WTC11 (cell line): ENCODE measurements around the gene SLC6A2. TPM values are rescaled to one million over a fixed set of nuclear protein-coding genes. Genes with fewer than 3 reads are reported as not detected.

ENCODE experiments used
- ATAC-seq: fragments of 200-7000 bp; cut with Tn5 transposase; 2 replicates; pipeline ENCODE4 v1.10.0; 2021; ENCODE audit warnings: mild to moderate bottlenecking, moderate library complexity
- CTCF ChIA-PET: fragments of 300-600 bp; sonication (Branson Sonifier 250); formaldehyde crosslinking; loops from one replicate; lab custom pipeline; 2021; ENCODE audit warnings: antibody characterized with exemption; lab: Charles Lee
- POLR2A ChIA-PET: fragments of 350-600 bp; sonication (Branson Sonifier 250); formaldehyde crosslinking; loops from one replicate; lab custom pipeline; 2021; ENCODE audit warnings: antibody characterized with exemption; lab: Charles Lee
- DNase-seq: peaks from one replicate; pipeline ENCODE4 v3.0.0; 2021; ENCODE audit warnings: low spot score
- H3K27ac Mint-ChIP-seq: 2 replicates; pipeline ENCODE4 v1.8.0; 2021; ENCODE audit warnings: mixed read lengths
- H3K27me3 Mint-ChIP-seq: 2 replicates; pipeline ENCODE4 v1.8.0; 2021; ENCODE audit warnings: low read depth, mild to moderate bottlenecking, moderate library complexity, mixed read lengths
- H3K36me3 Mint-ChIP-seq: 2 replicates; pipeline ENCODE4 v1.8.0; 2021; ENCODE audit warnings: mixed read lengths
- H3K4me1 Mint-ChIP-seq: 2 replicates; pipeline ENCODE4 v1.8.0; 2022; ENCODE audit warnings: mixed read lengths
- H3K4me3 Mint-ChIP-seq: 2 replicates; pipeline ENCODE4 v1.8.0; 2021; ENCODE audit warnings: mild to moderate bottlenecking, moderate library complexity, mixed read lengths
- H3K9me3 Mint-ChIP-seq: 2 replicates; pipeline ENCODE4 v1.8.0; 2021; ENCODE audit warnings: mixed read lengths
- ATF1 ChIP-seq: sonication (generic); formaldehyde crosslinking; IDR thresholded peaks from 2 replicates; pipeline ENCODE4 v1.8.1; 2023; ENCODE audit warnings: mild to moderate bottlenecking, moderate library complexity, missing genetic modification reagents
- FOXJ3 ChIP-seq: sonication (generic); formaldehyde crosslinking; IDR thresholded peaks from 2 replicates; pipeline ENCODE4 v1.9.0; 2021; ENCODE audit warnings: missing genetic modification reagents, mild to moderate bottlenecking, borderline replicate concordance
- FOXK1 ChIP-seq: sonication (generic); formaldehyde crosslinking; IDR thresholded peaks from 2 replicates; pipeline ENCODE4 v1.8.0; 2022; ENCODE audit warnings: mild to moderate bottlenecking, moderate library complexity, missing genetic modification reagents
- GRHL2 ChIP-seq: fragments of 250-450 bp; sonication (Bioruptor Pico); IDR thresholded peaks from 2 replicates; pipeline ENCODE4 v1.8.0; 2022; ENCODE audit warnings: mild to moderate bottlenecking, moderate library complexity; ENCODE audit not compliant: insufficient replicate concordance, severe bottlenecking
- HMGA2 ChIP-seq: fragments of 250-450 bp; sonication (Bioruptor Pico); IDR thresholded peaks from 2 replicates; pipeline ENCODE4 v1.4.0; 2021; ENCODE audit warnings: mild to moderate bottlenecking, moderate library complexity
- KAT7 ChIP-seq: sonication (generic); formaldehyde crosslinking; IDR thresholded peaks from 2 replicates; pipeline ENCODE4 v1.8.1; 2023; ENCODE audit warnings: missing genetic modification reagents, mild to moderate bottlenecking, borderline replicate concordance
- MYBL2 ChIP-seq: sonication (generic); formaldehyde crosslinking; IDR thresholded peaks from 2 replicates; pipeline ENCODE4 v1.8.1; 2023; ENCODE audit warnings: mild to moderate bottlenecking, moderate library complexity, missing genetic modification reagents
- NFYB ChIP-seq: sonication (generic); formaldehyde crosslinking; conservative IDR thresholded peaks from 2 replicates; pipeline ENCODE4 v1.8.0; 2022; ENCODE audit warnings: low read depth, missing genetic modification reagents
- NR1H2 ChIP-seq: sonication (generic); formaldehyde crosslinking; IDR thresholded peaks from 2 replicates; pipeline ENCODE4 v1.9.0; 2021; ENCODE audit warnings: mild to moderate bottlenecking, moderate library complexity, missing genetic modification reagents
- SMAD4 ChIP-seq: sonication (generic); formaldehyde crosslinking; IDR thresholded peaks from 2 replicates; pipeline ENCODE4 v1.8.0; 2022; ENCODE audit warnings: mild to moderate bottlenecking, missing genetic modification reagents
- TCF7 ChIP-seq: sonication (generic); formaldehyde crosslinking; IDR thresholded peaks from 2 replicates; pipeline ENCODE4 v1.8.0; 2022; ENCODE audit warnings: mild to moderate bottlenecking, low read depth, missing genetic modification reagents, moderate library complexity
- USF1 ChIP-seq: sonication (generic); formaldehyde crosslinking; IDR thresholded peaks from 2 replicates; pipeline ENCODE4 v1.8.0; 2022; ENCODE audit warnings: mild to moderate bottlenecking, missing genetic modification reagents
- USF2 ChIP-seq: sonication (generic); formaldehyde crosslinking; IDR thresholded peaks from 2 replicates; pipeline ENCODE4 v1.8.1; 2023; ENCODE audit warnings: mild to moderate bottlenecking, missing genetic modification reagents, moderate library complexity
- ZBTB43 ChIP-seq: sonication (generic); formaldehyde crosslinking; IDR thresholded peaks from 2 replicates; pipeline ENCODE4 v1.8.1; 2023; ENCODE audit warnings: mild to moderate bottlenecking, missing genetic modification reagents
- ZMAT4 ChIP-seq: fragments of 250-450 bp; sonication (Bioruptor Pico); IDR thresholded peaks from 2 replicates; pipeline ENCODE4 v1.9.0; 2021; ENCODE audit warnings: mild to moderate bottlenecking
- ZNF138 ChIP-seq: sonication (generic); formaldehyde crosslinking; conservative IDR thresholded peaks from 2 replicates; pipeline ENCODE4 v1.8.1; 2022; ENCODE audit warnings: mild to moderate bottlenecking, moderate library complexity, missing genetic modification reagents
- ZNF219 ChIP-seq: sonication (generic); formaldehyde crosslinking; IDR thresholded peaks from 2 replicates; pipeline ENCODE4 v1.8.0; 2023; ENCODE audit warnings: missing genetic modification reagents, mild to moderate bottlenecking, borderline replicate concordance
- ZNF317 ChIP-seq: sonication (generic); formaldehyde crosslinking; IDR thresholded peaks from 2 replicates; pipeline ENCODE4 v1.8.1; 2023; ENCODE audit warnings: low read depth, mild to moderate bottlenecking, moderate library complexity, missing genetic modification reagents, borderline replicate concordance
- ZNF425 ChIP-seq: fragments of 250-450 bp; sonication (Bioruptor Pico); conservative IDR thresholded peaks from 2 replicates; pipeline ENCODE4 v1.9.0; 2021; ENCODE audit warnings: mild to moderate bottlenecking
- ZNF512 ChIP-seq: sonication (generic); formaldehyde crosslinking; IDR thresholded peaks from 2 replicates; pipeline ENCODE4 v1.8.1; 2022; ENCODE audit warnings: missing genetic modification reagents, borderline replicate concordance
- total RNA-seq: library from RNA; stranded (reverse); gene quantifications from 3 replicates; pipeline ENCODE4 v1.2.3, GENCODE V29; 2021

The SLC6A2 gene
- total RNA-seq, 1 experiment from 2014 or later, result 0.20 TPM

- TF ChIP-seq TCF7 (CRISPR knock-in tag) (no peak), NR1H2 (CRISPR knock-in tag) (no peak), ZNF138 (no peak), FOXK1 (CRISPR knock-in tag) (no peak), HMGA2 (CRISPR knock-in tag) (no peak), ZBTB43 (CRISPR knock-in tag) (no peak), GRHL2 (no peak)
- TF ChIP-seq, all 79 proteins: peak for 0
These were observed 31.1 kb upstream of the SLC6A2 start (continued) for GRCh38 chr16:55624696-55625095.

GRCh38 chr16:55625843-55626242, 29.9 kb upstream of the SLC6A2 start:
- Mint-ChIP-seq H3K27ac (no peak overlapping the region), H3K27me3 (peaks cover 3% of the 10 kb centered on the region), H3K36me3 (peaks cover 28% of the 10 kb centered on the region), H3K4me3 (no peak overlapping the region), H3K9me3 (peaks cover 50% of the 10 kb centered on the region), H3K4me1 (peaks cover 26% of the 10 kb centered on the region)
- ATAC-seq, result no peak
- ChIA-PET CTCF (interaction anchor here (1.6 kb wide), 1 partner anchor 76 kb away, joined by 3 read pairs; no protein-coding TSS in a partner anchor), POLR2A (no interaction called here)
- TF ChIP-seq NFYB (CRISPR knock-in tag), result no peak
- TF ChIP-seq ATF1 (CRISPR knock-in tag), result no peak
- TF ChIP-seq ZNF425 (CRISPR knock-in tag), result no peak
- TF ChIP-seq ZNF219 (CRISPR knock-in tag), result no peak
- TF ChIP-seq ZNF317 (CRISPR knock-in tag), result no peak
- no peak for TF ChIP-seq ZMAT4 (CRISPR knock-in tag)
- no peak for TF ChIP-seq MYBL2 (CRISPR knock-in tag)
- TF ChIP-seq USF1 (CRISPR knock-in tag), result no peak
- no peak for TF ChIP-seq KAT7 (CRISPR knock-in tag)
- no peak for TF ChIP-seq SMAD4 (CRISPR knock-in tag)
- no peak for DNase-seq

GRCh38 chr16:55628306-55628968, 27.4 kb upstream of the SLC6A2 start:
- Mint-ChIP-seq H3K27ac (no peak overlapping the region), H3K9me3 (peaks cover 67% of the 10 kb centered on the region), H3K4me3 (no peak overlapping the region), H3K36me3 (peaks cover 38% of the 10 kb centered on the region), H3K27me3 (peaks cover 10% of the 10 kb centered on the region), H3K4me1 (peaks cover 19% of the 10 kb centered on the region)
- TF ChIP-seq USF2, result peak; percentile 75
- no peak for TF ChIP-seq ZBTB43 (CRISPR knock-in tag)
- TF ChIP-seq ZMAT4 (CRISPR knock-in tag), result no peak
- no peak for TF ChIP-seq ZNF512 (CRISPR knock-in tag)
- TF ChIP-seq FOXJ3 (CRISPR knock-in tag), result no peak
- TF ChIP-seq USF1 (CRISPR knock-in tag), result peak; percentile 76
- ATAC-seq (peak; percentile 43), DNase-seq (no peak)
- CTCF ChIA-PET, result no interaction called here
- POLR2A ChIA-PET, result no interaction called here
